K562 (cell line): ENCODE results near the gene MPHOSPH6. TPM values are rescaled to one million over a fixed set of nuclear protein-coding genes. Genes with fewer than 3 reads are reported as not detected.

Source experiments
- ATAC-seq: fragments of 200-7000 bp; cut with Tn5 transposase; 3 replicates; pipeline ENCODE4 v1.9.1; 2020; ENCODE audit warnings: moderate library complexity
- BruUV-seq: library from RNA; stranded (reverse); fragments of 400-500 nt; replicated peaks from 2 replicates; lab custom pipeline; 2021; lab: Mats Ljungman, UMichigan
- CTCF ChIA-PET: fragments of 300-600 bp; formaldehyde crosslinking; extraction: SDS; loops from one replicate; lab custom pipeline; 2021; ENCODE audit warnings: low intra/inter-chr PET ratio; lab: Yijun Ruan, JAX
- POLR2A ChIA-PET: fragments of 300-600, 350-650 bp; sonication (Branson Sonifier 250); formaldehyde crosslinking; extraction: SDS; loops from one replicate; lab custom pipeline; 2021; ENCODE audit warnings: antibody characterized with exemption, inconsistent platforms; lab: Yijun Ruan, JAX
- DNase-seq, 4 experiments: peaks; one replicate each; pipeline versions ENCODE4 v3.0.0 to v3.0.0-alpha.2; 2011 to 2018; ENCODE audit warnings: low spot score in 3 of 4, mixed read lengths in 3 of 4; ENCODE audit errors: extremely low read depth in 1 of 4
- FAIRE-seq: peaks from 2 replicates; lab custom pipeline; 2011; peaks lifted over from hg19 to GRCh38; lab: Jason Lieb, UNC
- H2AFZ ChIP-seq: 2 replicates; pipeline ENCODE4 v1.6.0; 2011; ENCODE audit warnings: low read depth, low read length, control low read depth, inconsistent platforms
- H3K27ac ChIP-seq: fragments of 200-600 bp; 3 replicates; pipeline ENCODE4 v1.8.0; 2011; ENCODE audit warnings: low read depth, mild to moderate bottlenecking, control low read depth, inconsistent platforms, low read length, moderate library complexity, mixed read lengths; ENCODE audit errors: extremely low read depth
- H3K27me3 ChIP-seq, 2 experiments: fragments of 300-600 bp in 1 of 2; 2 replicates in 1 of 2; 3 replicates in 1 of 2; pipeline versions ENCODE4 v1.6.0 to v1.8.0; 2011; ENCODE audit warnings: inconsistent platforms in 2 of 2, low read length in 2 of 2, mild to moderate bottlenecking in 1 of 2, mixed read lengths in 1 of 2, moderate library complexity in 1 of 2; ENCODE audit not compliant: control insufficient read depth in 2 of 2, insufficient read depth in 2 of 2
- H3K36me3 ChIP-seq: fragments of 300-600 bp; 3 replicates; pipeline ENCODE4 v1.8.0; 2011; ENCODE audit warnings: mild to moderate bottlenecking, low read length, inconsistent platforms; ENCODE audit not compliant: control insufficient read depth, insufficient read depth
- H3K4me1 ChIP-seq, 2 experiments: fragments of 200-600 bp in 1 of 2; replicated peaks in 1 of 2; 2 replicates in 1 of 2; 3 replicates in 1 of 2; pipeline versions ENCODE4 v1.5.1 to v1.8.0; 2011; ENCODE audit warnings: inconsistent platforms in 2 of 2, low read length in 2 of 2, mild to moderate bottlenecking in 1 of 2, mixed read lengths in 1 of 2, moderate library complexity in 1 of 2; ENCODE audit not compliant: control insufficient read depth in 2 of 2, insufficient read depth in 2 of 2
- H3K4me2 ChIP-seq: 2 replicates; pipeline ENCODE4 v1.6.1; 2011; ENCODE audit warnings: low read length, control low read depth, inconsistent platforms, mixed read lengths; ENCODE audit not compliant: insufficient read depth
- H3K4me3 ChIP-seq: fragments of 200-600 bp; sonication (generic), shearing (Covaris generic); 2 replicates; pipeline ENCODE4 v1.5.1; 2016; ENCODE audit warnings: control low read depth, inconsistent platforms
- H3K79me2 ChIP-seq: fragments of 200-600 bp; 3 replicates; pipeline ENCODE4 v1.8.0; 2011; ENCODE audit warnings: low read length, inconsistent platforms; ENCODE audit not compliant: control insufficient read depth, insufficient read depth
- H3K9ac ChIP-seq, 2 experiments: 2 replicates each; pipeline versions ENCODE4 v1.6.0 to v1.6.1; 2011; ENCODE audit warnings: low read depth in 2 of 2, low read length in 2 of 2, control low read depth in 1 of 2, inconsistent platforms in 1 of 2, mild to moderate bottlenecking in 1 of 2, mixed read lengths in 1 of 2; ENCODE audit not compliant: insufficient read depth in 1 of 2
- H3K9me1 ChIP-seq: one replicate; pipeline ENCODE4 v1.6.0; 2011; ENCODE audit warnings: inconsistent platforms, mild to moderate bottlenecking, low read length, moderate library complexity; ENCODE audit not compliant: control insufficient read depth, insufficient read depth
- H3K9me3 ChIP-seq: replicated peaks from 2 replicates; pipeline ENCODE4 v1.5.1; 2011; ENCODE audit warnings: low read depth, low read length, inconsistent platforms; ENCODE audit not compliant: control insufficient read depth, insufficient read depth
- H4K20me1 ChIP-seq: replicated peaks from 2 replicates; pipeline ENCODE4 v1.6.1; 2011; ENCODE audit warnings: low read length, inconsistent platforms, mixed read lengths; ENCODE audit not compliant: control insufficient read depth, insufficient read depth
- ARHGAP35 ChIP-seq: fragments of 450-650 bp; IDR thresholded peaks from 2 replicates; pipeline ENCODE4 v1.6.1; 2018; ENCODE audit not compliant: partially characterized antibody
- BRF1 ChIP-seq: IDR thresholded peaks from 3 replicates; pipeline ENCODE4 v1.6.1; 2011; ENCODE audit warnings: borderline replicate concordance, mild to moderate bottlenecking; ENCODE audit not compliant: insufficient read length; ENCODE audit errors: extremely low read depth
- CCAR2 ChIP-seq: fragments of 200-400 bp; formaldehyde crosslinking; IDR thresholded peaks from 2 replicates; pipeline ENCODE4 v1.6.1; 2017; ENCODE audit warnings: mild to moderate bottlenecking, low read depth, low read length
- CHD1 ChIP-seq: fragments of 200-600 bp; sonication (generic); IDR thresholded peaks from one replicate; pipeline ENCODE4 v1.6.1; 2012; ENCODE audit warnings: mild to moderate bottlenecking, moderate library complexity, low read length, inconsistent platforms
- ELK1 ChIP-seq: sonication (generic); formaldehyde crosslinking; IDR thresholded peaks from 2 replicates; pipeline ENCODE4 v1.8.1; 2022; ENCODE audit warnings: missing genetic modification reagents
- ESRRA ChIP-seq: fragments of 450-650 bp; IDR thresholded peaks from 2 replicates; pipeline ENCODE4 v1.6.1; 2014; ENCODE audit warnings: low read depth, mild to moderate bottlenecking, moderate library complexity, borderline replicate concordance
- GABPA ChIP-seq: fragments of 200-800 bp; sonication (Bioruptor generic); conservative IDR thresholded peaks from 2 replicates; pipeline ENCODE4 v1.6.1; 2016; ENCODE audit warnings: low read depth, missing genetic modification characterization, missing compliant biosample characterization
- HNRNPLL ChIP-seq: fragments of 200-400 bp; formaldehyde crosslinking; IDR thresholded peaks from 2 replicates; pipeline ENCODE4 v1.6.1; 2017; ENCODE audit warnings: low read length, low read depth, mild to moderate bottlenecking; ENCODE audit not compliant: poor library complexity, severe bottlenecking
- KDM1A ChIP-seq, 2 experiments: fragments of 450-650 bp; IDR thresholded peaks; 2 replicates each; pipeline ENCODE4 v1.6.1; 2016; ENCODE audit warnings: mild to moderate bottlenecking in 2 of 2
- MYC ChIP-seq, 2 experiments: fragments of 250-450 bp in 1 of 2; sonication (Bioruptor Pico) in 1 of 2; IDR thresholded peaks; 2 replicates each; pipeline versions ENCODE4 v1.5.1 to v1.6.1; 2012 to 2021; ENCODE audit warnings: low read depth in 2 of 2, borderline replicate concordance in 1 of 2, improper control_type of control experiment in 1 of 2, low read length in 1 of 2, mild to moderate bottlenecking in 1 of 2, moderate library complexity in 1 of 2
- RBM39 ChIP-seq: fragments of 200-400 bp; formaldehyde crosslinking; optimal IDR thresholded peaks from 2 replicates; pipeline ENCODE3; 2018; ENCODE audit warnings: low read depth, low read length
- SMARCA5 ChIP-seq: fragments of 450-650 bp; IDR thresholded peaks from 2 replicates; pipeline ENCODE4 v1.6.1; 2016
- YBX1 ChIP-seq: fragments of 450-650 bp; IDR thresholded peaks from 2 replicates; pipeline ENCODE4 v1.7.1; 2016; ENCODE audit warnings: mild to moderate bottlenecking
- ZBTB17 ChIP-seq: fragments of 450-650 bp; formaldehyde crosslinking; IDR thresholded peaks from 2 replicates; pipeline ENCODE4 v1.4.0; 2020; ENCODE audit warnings: mild to moderate bottlenecking
- ZNF143 ChIP-seq: sonication (generic); formaldehyde crosslinking; IDR thresholded peaks from 2 replicates; pipeline ENCODE4 v1.9.0; 2022; ENCODE audit warnings: mild to moderate bottlenecking, missing genetic modification reagents
- ZNF263 ChIP-seq: sonication (generic); formaldehyde crosslinking; IDR thresholded peaks from 2 replicates; pipeline ENCODE4 v1.8.0; 2022; ENCODE audit warnings: mild to moderate bottlenecking, missing genetic modification reagents, borderline replicate concordance
- ZNF507 ChIP-seq: conservative IDR thresholded peaks from 2 replicates; pipeline ENCODE4 v1.6.1; 2017; ENCODE audit warnings: missing genetic modification characterization, missing compliant biosample characterization
- ZNF639 ChIP-seq, 2 experiments: fragments of 200-800 bp in 1 of 2; sonication (Bioruptor generic) in 1 of 2; sonication (generic) in 1 of 2; formaldehyde crosslinking in 1 of 2; IDR thresholded peaks in 1 of 2; conservative IDR thresholded peaks in 1 of 2; 2 replicates each; pipeline versions ENCODE4 v1.5.0 to v1.6.1; 2016 to 2020; ENCODE audit warnings: missing compliant biosample characterization in 1 of 2, missing genetic modification characterization in 1 of 2, missing genetic modification reagents in 1 of 2
- ZNF778 ChIP-seq: fragments of 450-650 bp; formaldehyde crosslinking; IDR thresholded peaks from 2 replicates; pipeline ENCODE4 v1.4.0; 2020; ENCODE audit warnings: mild to moderate bottlenecking, moderate library complexity
- WGBS: fragments of 100-300 bp; shearing (Covaris generic); methylation state at CpG from one replicate; pipeline ENCODE4 v1.1.6; 2016; ENCODE audit warnings: low coverage, mixed read lengths; ENCODE audit not compliant: insufficient coverage; ENCODE audit errors: missing lambda C conversion rate; 5-methylcytosine and 5-hydroxymethylcytosine counted together
- in situ Hi-C: fragments of 300-500 bp; cut with MboI; formaldehyde crosslinking; loops from 4 replicates; pipeline ENCODE4 v1.15.0; 2018; ENCODE audit warnings: inconsistent platforms, mixed read lengths
- intact Hi-C: fragments of 100-400 bp; cut with micrococcal nuclease; formaldehyde crosslinking; loops from 2 replicates; pipeline ENCODE4 v1.14.2; 2022
- polyA plus RNA-seq, 8 experiments: library from polyadenylated mRNA; depleted of rRNA in 4 of 8; stranded (reverse) in 5 of 8; unstranded in 3 of 8; fragments of >200 nt; fragmentation: Nextera tagmentation in 2 of 8; fragmentation: Illumina TruSeq in 1 of 8; extraction: Ambion mirVana in 2 of 8; extraction: Trizol in 1 of 8; gene quantifications; 2 replicates each; pipeline versions ENCODE4 v1.2.1 to v1.2.3, GENCODE V29; 2011 to 2014; ENCODE audit warnings: inconsistent platforms in 1 of 8, missing spikeins in 1 of 8
- total RNA-seq, 7 experiments: library from RNA; depleted of rRNA in 6 of 7; stranded (reverse); fragments of >200 nt in 6 of 7; fragmentation: Illumina TruSeq in 2 of 7; extraction: Trizol in 2 of 7; gene quantifications; 2 replicates each; pipeline versions ENCODE4 v1.2.1 to v1.2.3, GENCODE V29; 2011 to 2021; ENCODE audit warnings: low replicate concordance in 1 of 7
- TF ChIP-seq, protein P1 (sequence below): sonication (generic); IDR thresholded peaks from 2 replicates; pipeline ENCODE4 v1.6.1; 2016

The MPHOSPH6 gene
- total and polyA plus RNA-seq, 9 of the 15 experiments (the other 6 are each of a cell fraction or from before 2014, with no cell fraction given), result 37.0 to 153 (median 76.7) TPM

DNA sequence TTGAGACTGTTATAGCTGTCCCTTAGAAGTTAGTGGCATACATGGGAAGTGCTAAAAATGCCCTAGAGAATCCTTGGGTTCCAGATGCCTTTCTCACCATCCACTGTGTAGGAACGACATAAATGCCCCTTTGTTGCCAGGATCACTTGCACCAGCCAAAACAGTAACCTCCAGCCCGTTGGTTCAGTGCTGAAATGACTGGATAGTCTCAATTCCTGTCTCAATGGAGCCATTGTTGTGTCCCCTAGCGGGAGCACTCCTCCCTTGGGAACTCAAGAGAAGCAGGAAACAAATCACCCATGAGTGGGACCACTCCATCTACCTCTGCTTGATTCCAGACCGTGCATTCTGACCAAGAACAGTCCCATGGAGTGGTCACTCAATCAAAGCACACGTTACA is 23.1 kb downstream of the MPHOSPH6 start (continued):
- TF ChIP-seq CCAR2 (no peak), KDM1A (IDR thresholded peaks at IDR 0.05) (no peak), ARHGAP35 (no peak)

DNA sequence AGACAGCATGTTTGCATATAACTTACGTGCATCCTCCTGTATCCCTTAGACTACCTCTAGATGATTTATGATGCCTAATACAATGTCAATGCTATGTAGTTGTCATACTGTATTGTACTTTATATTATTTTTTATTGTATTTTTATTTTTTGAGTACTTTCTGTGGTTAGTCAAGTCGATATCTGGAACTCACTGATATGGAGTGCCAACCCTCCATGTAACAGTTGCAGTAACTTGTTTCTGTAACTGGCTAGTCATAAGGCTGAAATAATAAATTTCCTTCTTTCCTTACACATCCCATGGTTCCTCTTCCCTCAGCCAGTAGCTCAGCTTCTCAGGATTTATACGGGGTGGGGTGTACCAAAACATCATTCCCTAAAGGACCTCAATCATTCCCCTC is 23.5 kb downstream of the MPHOSPH6 start:
- Histone ChIP-seq H3K27me3 (no peaks in the 10 kb centered on the region), H4K20me1 (no peaks in the 10 kb centered on the region), H3K4me1 (no peaks in the 10 kb centered on the region; a peak in 1 of 5 replicates), H2AFZ (no peak overlapping the region), H3K9ac (no peak overlapping the region), H3K27ac (no peak overlapping the region), H3K9me3 (no peaks in the 10 kb centered on the region), H3K4me3 (no peak overlapping the region), H3K79me2 (no peaks in the 10 kb centered on the region), H3K36me3 (peaks cover 46% of the 10 kb centered on the region; the same call in 2 of the 3 replicates), H3K4me2 (no peak overlapping the region), H3K9me1 (no peaks in the 10 kb centered on the region)
- POLR2A ChIA-PET, result no interaction called here
- no peak for DNase-seq
- in situ Hi-C loops (no loop called here), intact Hi-C loops (no loop called here)
- ATAC-seq, result no peak
- WGBS, result 60% methylated on average over 3 of the region's 3 CpGs
- no TSS peak for BruUV-seq
- FAIRE-seq, result no peak
- TF ChIP-seq RBM39 (no peak), ZBTB17 (CRISPR knock-in tag) (no peak), ZNF143 (CRISPR knock-in tag) (no peak), MYC (IDR thresholded peaks at IDR 0.05; ENCODE audit: low read depth, low read length) (no peak), MYC (CRISPR knock-in tag; IDR thresholded peaks at IDR 0.05; ENCODE audit: borderline replicate concordance, low read depth) (no peak), CCAR2 (no peak), SMARCA5 (no peak), ZNF778 (CRISPR knock-in tag) (no peak), BRF1 (no peak), ELK1 (CRISPR knock-in tag) (no peak), GABPA (tag) (no peak), CHD1 (no peak), ESRRA (no peak), YBX1 (no peak), ZNF507 (no peak), HNRNPLL (no peak), ZNF263 (CRISPR knock-in tag) (no peak), ZNF639 (CRISPR knock-in tag; conservative IDR thresholded peaks at IDR 0.05 in 1 of 2, IDR thresholded peaks at IDR 0.05 in 1 of 2) (no peak)
- TF ChIP-seq, protein P1, sequence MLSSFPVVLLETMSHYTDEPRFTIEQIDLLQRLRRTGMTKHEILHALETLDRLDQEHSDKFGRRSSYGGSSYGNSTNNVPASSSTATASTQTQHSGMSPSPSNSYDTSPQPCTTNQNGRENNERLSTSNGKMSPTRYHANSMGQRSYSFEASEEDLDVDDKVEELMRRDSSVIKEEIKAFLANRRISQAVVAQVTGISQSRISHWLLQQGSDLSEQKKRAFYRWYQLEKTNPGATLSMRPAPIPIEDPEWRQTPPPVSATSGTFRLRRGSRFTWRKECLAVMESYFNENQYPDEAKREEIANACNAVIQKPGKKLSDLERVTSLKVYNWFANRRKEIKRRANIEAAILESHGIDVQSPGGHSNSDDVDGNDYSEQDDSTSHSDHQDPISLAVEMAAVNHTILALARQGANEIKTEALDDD, result no peak
- CTCF ChIA-PET, result no interaction called here
